Stomach (tissue), 9 donors: ENCODE measurements around the gene RRAS. TPM values are rescaled to one million over a fixed set of nuclear protein-coding genes. Genes with fewer than 3 reads are reported as not detected.
A peak's percentile ranks its signal among the peaks of the same experiment; 100 is the strongest.

Experiments
- DNase-seq, 2 donors: peaks; one replicate each; pipeline versions ENCODE4 v3.0.0 to v3.0.0-alpha.2; 2013 to 2019
- H3K27ac ChIP-seq, 5 donors: fragments of 200-600 bp in 4 of 5; sonication (generic) in 4 of 5; one replicate each; pipeline ENCODE4 v1.5.1; 2013 to 2019; ENCODE audit warnings: mild to moderate bottlenecking in 1 of 5, moderate library complexity in 1 of 5
- H3K27me3 ChIP-seq, 3 donors: fragments of 200-600 bp; sonication (generic); one replicate each; pipeline ENCODE4 v1.5.1; 2017 to 2019; ENCODE audit warnings: mixed run types in 1 of 3
- H3K36me3 ChIP-seq, 4 donors: fragments of 200-600 bp; sonication (generic); 1 replicate in 3 of 4; 2 replicates in 1 of 4; pipeline ENCODE4 v1.5.1; 2016 to 2019
- H3K4me1 ChIP-seq, 4 donors: fragments of 200-600 bp; sonication (generic); one replicate each; pipeline ENCODE4 v1.5.1; 2016 to 2019
- H3K4me3 ChIP-seq, 4 donors: fragments of 200-600 bp; sonication (generic) in 3 of 4; one replicate each; pipeline ENCODE4 v1.5.1; 2016 to 2019; ENCODE audit warnings: mild to moderate bottlenecking in 1 of 4
- H3K9me3 ChIP-seq, 4 donors: fragments of 200-600 bp; sonication (generic); one replicate each; pipeline ENCODE4 v1.5.1; 2016 to 2019
- EP300 ChIP-seq: sonication (generic); formaldehyde crosslinking; IDR thresholded peaks from one replicate; pipeline ENCODE4 v1.6.1; 2017; ENCODE audit warnings: antibody characterized with exemption
- POLR2A ChIP-seq, 4 donors: fragments of 450-650 bp; IDR thresholded peaks; one replicate each; pipeline ENCODE4 v1.6.1; 2016; ENCODE audit warnings: antibody characterized with exemption in 4 of 4, control low read depth in 2 of 4, mild to moderate bottlenecking in 1 of 4, moderate library complexity in 1 of 4
- POLR2AphosphoS5 ChIP-seq, 3 donors: sonication (generic); formaldehyde crosslinking; IDR thresholded peaks; one replicate each; pipeline ENCODE4 v1.6.1; 2016; ENCODE audit warnings: antibody characterized with exemption in 3 of 3
- WGBS, 5 donors: extraction: QIAGEN DNeasy Blood & Tissue Kit in 3 of 5; methylation state at CpG; one replicate each; pipeline versions ENCODE4 v1.1.5 to v1.1.7; 2013 to 2018; 5-methylcytosine and 5-hydroxymethylcytosine counted together
- intact Hi-C: fragments of 100-400 bp; cut with DNase I; formaldehyde crosslinking; loops from one replicate; pipeline ENCODE4 v1.15.1; 2023; ENCODE audit warnings: low total_unique reads
- polyA plus RNA-seq, 3 donors: library from polyadenylated mRNA; stranded (reverse); fragments of 200-250 nt; gene quantifications; one replicate each; pipeline ENCODE4 v1.2.3, GENCODE V29; 2013
- total RNA-seq, 5 donors: library from RNA; depleted of rRNA; stranded (reverse); fragments of >200 nt; gene quantifications; one replicate each; pipeline versions ENCODE4 v1.1.0 to v1.2.3, GENCODE V29; 2014 to 2016
- TF ChIP-seq, protein P1 (sequence below), 7 experiments: fragments of 450-650 bp in 4 of 7; fragments of 200-600 bp in 3 of 7; sonication (generic) in 3 of 7; IDR thresholded peaks; one replicate each; pipeline ENCODE4 v1.5.1; 2016 to 2019; ENCODE audit warnings: antibody characterized with exemption in 7 of 7, control low read depth in 2 of 7, mild to moderate bottlenecking in 1 of 7
- donor health status: healthy with polysubstance abuse.
- donor health status: Bipolar disorder and iron deficiency.
- donor health status: healthy.

The RRAS gene
- total and polyA plus RNA-seq, 8 donors = 7.7 to 145 (median 103) TPM

DNA sequence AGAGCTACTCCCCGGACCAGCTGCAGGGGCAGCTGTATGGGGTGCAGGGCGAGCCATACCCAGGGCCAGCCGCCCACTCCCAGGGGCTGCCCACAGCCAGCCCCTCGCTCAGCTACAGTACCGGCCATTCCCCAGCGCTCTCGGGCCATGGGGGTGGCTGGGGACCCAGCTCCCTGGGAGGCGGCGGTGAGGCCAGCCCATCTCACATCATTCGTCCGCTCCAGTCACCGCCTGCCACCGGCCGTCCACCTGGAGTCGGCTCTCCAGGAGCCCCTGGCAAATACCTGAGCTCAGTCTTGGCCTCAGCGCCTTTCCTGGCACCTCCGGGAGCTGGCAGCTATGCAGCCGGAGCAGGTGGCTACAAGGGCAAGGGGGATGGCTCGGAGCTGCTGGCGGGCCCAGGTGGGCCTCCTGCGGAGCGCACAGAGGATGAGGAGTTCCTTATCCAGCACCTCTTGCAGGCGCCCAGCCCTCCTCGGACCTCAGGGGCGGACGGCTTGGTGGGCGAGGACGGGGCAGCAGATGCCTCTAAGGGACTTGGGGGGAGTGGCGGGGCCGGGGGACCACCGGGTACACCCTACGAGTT lies 44.0 kb downstream of the RRAS start:
- Histone ChIP-seq H3K36me3 (peaks cover 62 to 72% (median 71%) of the 10 kb centered on the region in 4 donors), H3K4me1 (peaks cover 21 to 37% (median 31%) of the 10 kb centered on the region in 4 donors), H3K4me3 (no peak overlapping the region), H3K9me3 (no peaks in the 10 kb centered on the region), H3K27me3 (no peaks in the 10 kb centered on the region), H3K27ac (no peak overlapping the region)
- DNase-seq = no peak
- WGBS, 5 donors = 89 to 95% (median 94%) methylated on average over 10 to 32 of the region's 32 CpGs
- no peak for TF ChIP-seq POLR2AphosphoS5 (IDR thresholded peaks at IDR 0.05)
- no peak for TF ChIP-seq POLR2A (IDR thresholded peaks at IDR 0.05)
- no peak for TF ChIP-seq EP300
- TF ChIP-seq, protein P1, sequence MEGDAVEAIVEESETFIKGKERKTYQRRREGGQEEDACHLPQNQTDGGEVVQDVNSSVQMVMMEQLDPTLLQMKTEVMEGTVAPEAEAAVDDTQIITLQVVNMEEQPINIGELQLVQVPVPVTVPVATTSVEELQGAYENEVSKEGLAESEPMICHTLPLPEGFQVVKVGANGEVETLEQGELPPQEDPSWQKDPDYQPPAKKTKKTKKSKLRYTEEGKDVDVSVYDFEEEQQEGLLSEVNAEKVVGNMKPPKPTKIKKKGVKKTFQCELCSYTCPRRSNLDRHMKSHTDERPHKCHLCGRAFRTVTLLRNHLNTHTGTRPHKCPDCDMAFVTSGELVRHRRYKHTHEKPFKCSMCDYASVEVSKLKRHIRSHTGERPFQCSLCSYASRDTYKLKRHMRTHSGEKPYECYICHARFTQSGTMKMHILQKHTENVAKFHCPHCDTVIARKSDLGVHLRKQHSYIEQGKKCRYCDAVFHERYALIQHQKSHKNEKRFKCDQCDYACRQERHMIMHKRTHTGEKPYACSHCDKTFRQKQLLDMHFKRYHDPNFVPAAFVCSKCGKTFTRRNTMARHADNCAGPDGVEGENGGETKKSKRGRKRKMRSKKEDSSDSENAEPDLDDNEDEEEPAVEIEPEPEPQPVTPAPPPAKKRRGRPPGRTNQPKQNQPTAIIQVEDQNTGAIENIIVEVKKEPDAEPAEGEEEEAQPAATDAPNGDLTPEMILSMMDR (IDR thresholded peaks at IDR 0.05) = no peak
- intact Hi-C loops = no loop called here

DNA sequence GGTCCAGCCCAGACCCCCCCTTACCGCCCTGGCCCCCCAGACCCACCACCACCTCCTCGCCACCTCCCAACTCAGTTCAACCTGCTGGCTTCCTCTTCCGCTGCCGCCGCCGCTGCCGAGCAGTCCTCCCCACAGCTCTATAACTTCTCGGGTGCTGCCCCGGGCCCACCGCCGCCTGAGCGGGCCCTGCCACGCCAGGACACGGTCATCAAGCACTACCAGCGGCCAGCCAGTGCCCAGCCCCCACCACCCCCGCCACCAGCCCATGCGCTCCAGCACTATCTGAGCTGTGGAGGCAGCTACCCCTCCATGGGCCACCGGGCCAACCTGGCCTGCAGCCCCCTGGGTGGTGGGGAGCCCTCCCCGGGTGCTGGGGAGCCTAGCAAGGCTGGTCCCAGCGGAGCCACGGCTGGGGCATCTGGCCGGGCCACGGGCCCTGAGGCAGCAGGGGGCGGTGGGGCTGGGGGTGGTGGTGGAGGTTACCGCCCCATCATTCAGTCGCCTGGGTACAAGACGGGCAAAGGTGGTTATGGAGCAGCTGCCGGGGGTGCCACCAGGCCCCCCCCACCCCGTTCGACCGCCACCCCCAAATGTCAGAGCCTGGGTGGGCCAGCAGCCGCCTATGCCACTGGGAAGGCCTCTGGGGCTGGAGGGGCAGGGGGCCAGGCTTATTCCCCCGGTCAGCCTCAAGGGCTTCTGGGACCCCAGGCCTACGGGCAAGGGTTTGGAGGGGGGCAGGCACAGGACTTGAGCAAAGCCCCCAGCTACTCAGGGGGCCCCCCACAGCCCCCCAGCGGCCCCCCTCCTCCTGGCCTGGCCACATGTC lies 44.7 kb downstream of the RRAS start:
- Histone ChIP-seq H3K9me3 (no peaks in the 10 kb centered on the region), H3K27ac (peak overlapping the region in 2 of 5 donors; percentile 17 to 99), H3K27me3 (no peaks in the 10 kb centered on the region), H3K4me3 (no peak overlapping the region), H3K36me3 (peaks cover 57 to 65% (median 64%) of the 10 kb centered on the region in 4 donors), H3K4me1 (peaks cover 21 to 44% (median 37%) of the 10 kb centered on the region in 4 donors)
- TF ChIP-seq EP300 = no peak
- TF ChIP-seq POLR2A (IDR thresholded peaks at IDR 0.05) = no peak
- no peak for TF ChIP-seq POLR2AphosphoS5 (IDR thresholded peaks at IDR 0.05)
- TF ChIP-seq, protein P1 (IDR thresholded peaks at IDR 0.05) = no peak
- 91 to 97% (median 92%) methylated on average over 16 to 35 of the region's 35 CpGs for WGBS, 5 donors
- intact Hi-C loops = no loop called here
- no peak for DNase-seq

DNA sequence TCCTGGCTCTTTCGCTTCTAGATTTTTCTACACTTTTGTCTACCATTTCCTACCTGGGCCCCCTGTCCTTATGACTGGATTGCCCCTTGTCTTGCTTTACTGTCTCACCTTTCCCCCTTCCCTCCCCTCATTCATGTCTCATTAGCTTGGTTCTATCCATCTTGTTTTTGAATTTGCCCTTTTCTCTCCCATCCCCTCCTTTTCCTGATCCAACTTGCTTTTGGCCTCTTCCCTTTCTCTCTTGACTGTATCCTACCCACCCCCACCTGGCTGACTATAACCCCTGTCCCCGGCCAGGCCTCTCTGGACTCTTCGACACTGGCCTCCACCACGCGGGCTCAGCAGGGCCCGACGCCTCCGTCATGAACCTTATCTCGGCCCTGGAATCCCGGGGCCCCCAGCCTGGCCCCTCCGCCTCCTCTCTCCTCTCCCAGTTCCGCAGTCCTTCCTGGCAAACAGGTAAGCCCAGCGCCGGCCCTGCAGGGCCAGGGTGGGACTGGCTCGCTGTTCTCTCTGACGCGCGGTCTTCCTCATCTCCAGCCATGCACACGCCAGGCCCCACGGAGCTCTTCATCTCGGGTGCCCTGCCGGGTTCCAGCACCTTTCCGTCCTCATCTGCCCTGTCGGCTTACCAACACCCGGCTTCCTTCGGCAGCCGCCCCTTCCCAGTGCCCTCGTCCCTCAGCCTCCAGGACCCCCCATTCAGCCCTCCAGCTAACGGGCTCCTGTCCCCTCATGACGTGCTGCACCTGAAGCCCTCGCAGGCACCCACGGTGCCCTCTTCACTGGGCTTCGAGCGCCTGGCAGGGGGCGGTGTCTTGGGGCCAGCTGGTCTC lies 45.6 kb downstream of the RRAS start:
- Histone ChIP-seq H3K27ac (peak overlapping the region in 4 of 5 donors; percentile 92 to 99 (median 94)), H3K4me1 (peaks cover 21 to 52% (median 45%) of the 10 kb centered on the region in 4 donors), H3K4me3 (no peak overlapping the region), H3K36me3 (peaks cover 51 to 56% (median 55%) of the 10 kb centered on the region in 4 donors), H3K9me3 (no peaks in the 10 kb centered on the region), H3K27me3 (no peaks in the 10 kb centered on the region)
- TF ChIP-seq POLR2AphosphoS5 (IDR thresholded peaks at IDR 0.05) (no peak), POLR2A (IDR thresholded peaks at IDR 0.05) (no peak), EP300 (no peak)
- TF ChIP-seq, protein P1 (IDR thresholded peaks at IDR 0.05) = no peak
- WGBS, 5 donors = 82 to 91% (median 83%) methylated on average over 33 to 35 of the region's 35 CpGs
- intact Hi-C loops = no loop called here
- peak in 1 of 2 donors; percentile 20 for DNase-seq
